ENCODE measurements around the gene MALAT1.
"Not testable (repeated sequence)": the region's sequence is repeated elsewhere in the genome, so short reads cannot be mapped to it uniquely, and the experiment has no call there.

MALAT1 gene

DNA sequence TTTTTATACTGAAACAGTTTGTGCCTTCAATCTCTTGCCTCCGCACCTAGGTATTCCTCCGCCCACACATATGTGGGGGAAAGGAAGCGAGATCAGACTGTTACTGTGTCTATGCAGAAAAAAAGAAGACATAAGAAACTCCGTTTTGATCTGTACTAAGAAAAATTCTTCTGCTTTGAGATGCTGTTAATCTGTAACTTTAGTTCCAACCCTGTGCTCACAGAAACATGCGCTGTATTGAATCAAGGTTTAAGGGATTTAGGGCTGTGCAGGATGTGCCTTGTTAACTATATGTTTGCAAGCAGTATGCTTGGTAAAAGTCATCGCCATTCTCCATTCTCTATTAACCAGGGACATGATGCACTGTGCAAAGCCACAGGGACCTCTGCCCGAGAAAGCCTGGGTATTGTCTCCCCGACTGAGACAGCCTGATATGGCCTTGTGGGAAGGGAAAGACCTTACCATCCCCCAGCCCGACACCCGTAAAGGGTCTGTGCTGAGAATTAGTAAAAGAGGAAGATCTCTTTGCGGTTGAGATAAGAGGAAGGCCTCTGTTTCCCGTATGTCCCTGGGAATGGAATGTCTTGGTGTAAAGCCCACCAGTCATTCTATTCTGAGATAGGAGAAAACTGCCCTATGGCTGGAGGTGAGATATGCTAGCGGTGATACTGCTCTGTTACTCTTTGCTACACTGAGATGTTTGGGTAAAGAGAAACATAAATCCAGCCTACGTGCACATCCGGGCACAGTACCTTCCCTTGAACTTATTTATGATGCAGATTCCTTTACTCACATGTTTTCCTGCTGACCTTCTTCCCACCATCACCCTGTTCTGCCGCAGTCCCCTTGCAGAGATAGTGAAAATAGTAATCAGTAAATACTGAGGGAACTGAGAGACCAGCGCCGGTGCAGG lies 24.1 kb downstream of the MALAT1 start:
- not testable (repeated sequence) for DNase-seq

DNA sequence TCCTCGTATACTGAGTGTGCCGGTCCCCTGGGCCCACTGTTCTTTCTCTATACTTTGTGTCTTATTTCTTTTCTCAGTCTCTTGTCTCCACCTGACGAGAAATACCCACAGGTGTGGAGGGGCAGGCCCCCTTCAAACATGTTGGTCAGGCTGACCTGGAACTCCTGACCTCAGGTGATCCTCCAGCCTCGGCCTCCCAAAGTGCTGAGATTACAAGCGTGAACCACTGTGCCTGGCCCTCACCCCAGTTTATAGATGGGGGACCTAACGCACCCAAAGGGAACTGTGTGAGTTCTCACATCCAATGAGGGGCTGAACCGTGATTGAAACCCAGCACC lies 24.8 kb downstream of the MALAT1 start:
- DNase-seq: not testable (repeated sequence)

DNA sequence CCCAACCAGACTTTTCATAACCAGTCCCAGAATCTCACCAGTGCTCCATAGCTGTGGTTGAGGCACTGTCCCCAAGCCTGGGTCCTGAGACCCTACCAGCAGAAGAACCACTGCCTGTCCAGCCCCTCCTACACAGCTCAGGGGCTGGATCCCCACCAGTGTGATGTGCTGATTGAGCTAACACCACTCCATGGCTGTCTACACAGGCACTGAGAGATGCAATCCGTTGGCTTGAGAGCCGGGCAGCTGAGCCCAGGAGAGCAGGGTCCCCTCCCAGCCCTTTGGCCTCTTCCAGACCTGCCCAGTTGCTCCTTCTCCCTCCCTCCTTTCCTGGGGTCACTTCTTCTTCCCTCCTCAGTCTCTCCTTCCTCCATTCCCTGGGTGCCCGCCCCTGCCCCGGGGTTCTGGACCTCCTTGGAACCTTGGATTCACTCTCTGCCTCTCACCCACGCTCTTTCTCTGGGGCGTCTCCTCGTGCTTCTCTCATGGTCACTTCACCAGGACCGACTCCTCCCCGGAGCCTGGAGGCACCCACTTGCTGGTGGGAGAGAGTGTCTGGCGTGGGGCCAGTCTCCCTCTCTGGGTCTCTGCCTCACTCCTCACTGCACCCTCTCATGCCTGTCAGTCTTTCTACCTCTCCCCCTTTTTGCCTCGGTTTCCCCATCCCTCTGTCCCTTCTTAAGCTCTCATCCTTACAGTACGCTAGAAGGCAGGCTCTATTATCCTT lies 25.3 kb downstream of the MALAT1 start:
- DNase-seq: no peak

DNA sequence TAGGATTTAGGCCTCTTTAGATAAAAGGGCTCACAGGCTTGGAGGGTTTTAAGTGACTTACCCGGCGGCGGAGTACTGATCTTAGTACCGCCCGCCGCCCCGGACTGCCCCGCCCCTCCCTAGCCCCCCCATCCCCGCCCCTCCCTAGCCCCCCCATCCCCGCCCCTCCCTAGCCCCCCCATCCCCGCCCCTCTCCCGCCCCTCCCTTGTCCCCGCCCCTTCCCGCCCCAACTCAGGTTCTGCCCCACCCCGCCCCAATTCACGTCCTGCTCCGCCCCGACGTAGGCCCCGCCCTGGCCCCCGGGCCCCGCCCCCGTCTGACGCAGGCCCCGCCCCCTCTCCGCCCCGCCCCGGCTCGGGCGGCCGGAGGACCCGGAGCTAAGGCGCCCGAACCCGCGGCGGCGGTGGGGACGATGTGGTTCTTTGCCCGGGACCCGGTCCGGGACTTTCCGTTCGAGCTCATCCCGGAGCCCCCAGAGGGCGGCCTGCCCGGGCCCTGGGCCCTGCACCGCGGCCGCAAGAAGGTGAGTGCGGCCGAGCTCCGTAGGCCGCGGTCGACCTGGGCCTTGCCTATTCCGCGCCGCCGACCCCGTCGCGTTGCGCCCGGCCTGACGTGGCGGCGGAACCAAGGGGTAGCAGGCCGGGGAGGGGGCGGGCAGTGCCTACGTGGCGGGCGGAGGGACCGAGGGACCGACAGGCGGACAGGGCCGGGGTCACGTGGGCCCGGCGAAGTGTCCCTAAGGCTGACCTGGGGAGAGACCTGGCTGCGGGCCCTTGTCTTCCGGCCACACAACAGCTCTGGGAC lies 26.1 kb downstream of the MALAT1 start, which contains the start of gene SCYL1:
TSS of gene SCYL1 (plus strand) at position 343 of the 805 bp plus-strand sequence. CDS start at position 414, 71 bp downstream.
- no peak for DNase-seq

DNA sequence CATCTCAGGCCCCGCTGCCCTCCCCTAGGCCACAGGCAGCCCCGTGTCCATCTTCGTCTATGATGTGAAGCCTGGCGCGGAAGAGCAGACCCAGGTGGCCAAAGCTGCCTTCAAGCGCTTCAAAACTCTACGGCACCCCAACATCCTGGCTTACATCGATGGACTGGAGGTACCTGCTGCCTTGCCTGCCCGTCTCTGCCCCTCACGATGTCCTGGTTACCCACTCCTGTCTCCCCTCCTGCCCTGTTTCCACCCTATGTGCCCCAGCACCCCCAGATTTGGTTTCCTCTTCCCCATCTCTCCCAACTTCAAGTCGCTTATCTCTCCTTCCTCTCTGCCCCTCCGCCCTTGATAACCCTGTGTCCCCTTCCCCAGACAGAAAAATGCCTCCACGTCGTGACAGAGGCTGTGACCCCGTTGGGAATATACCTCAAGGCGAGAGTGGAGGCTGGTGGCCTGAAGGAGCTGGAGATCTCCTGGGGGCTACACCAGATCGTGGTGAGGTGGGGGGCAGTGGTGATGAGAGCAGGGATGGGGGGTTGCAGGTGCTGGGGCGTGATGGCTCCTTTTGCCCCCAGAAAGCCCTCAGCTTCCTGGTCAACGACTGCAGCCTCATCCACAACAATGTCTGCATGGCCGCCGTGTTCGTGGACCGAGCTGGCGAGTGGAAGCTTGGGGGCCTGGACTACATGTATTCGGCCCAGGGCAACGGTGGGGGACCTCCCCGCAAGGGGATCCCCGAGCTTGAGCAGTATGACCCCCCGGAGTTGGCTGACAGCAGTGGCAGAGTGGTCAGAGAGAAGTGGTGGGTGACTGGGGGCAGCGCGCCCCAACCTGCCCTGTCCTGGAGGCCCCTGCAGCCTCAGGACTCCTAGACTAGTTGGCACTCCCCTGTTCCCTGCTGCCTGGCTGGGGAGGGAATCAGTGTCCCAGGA lies 27.0 kb downstream of the MALAT1 start:
- DNase-seq: no peak

DNA sequence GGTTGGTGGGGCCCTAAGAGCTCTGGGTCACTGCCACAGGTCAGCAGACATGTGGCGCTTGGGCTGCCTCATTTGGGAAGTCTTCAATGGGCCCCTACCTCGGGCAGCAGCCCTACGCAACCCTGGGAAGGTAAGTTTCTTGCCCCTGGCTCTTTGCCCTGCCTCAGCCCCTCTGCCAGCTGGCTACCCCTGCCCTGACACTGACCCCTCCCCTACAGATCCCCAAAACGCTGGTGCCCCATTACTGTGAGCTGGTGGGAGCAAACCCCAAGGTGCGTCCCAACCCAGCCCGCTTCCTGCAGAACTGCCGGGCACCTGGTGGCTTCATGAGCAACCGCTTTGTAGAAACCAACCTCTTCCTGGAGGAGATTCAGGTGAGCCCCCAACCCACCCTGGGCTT lies 27.9 kb downstream of the MALAT1 start:
- no peak for DNase-seq

DNA sequence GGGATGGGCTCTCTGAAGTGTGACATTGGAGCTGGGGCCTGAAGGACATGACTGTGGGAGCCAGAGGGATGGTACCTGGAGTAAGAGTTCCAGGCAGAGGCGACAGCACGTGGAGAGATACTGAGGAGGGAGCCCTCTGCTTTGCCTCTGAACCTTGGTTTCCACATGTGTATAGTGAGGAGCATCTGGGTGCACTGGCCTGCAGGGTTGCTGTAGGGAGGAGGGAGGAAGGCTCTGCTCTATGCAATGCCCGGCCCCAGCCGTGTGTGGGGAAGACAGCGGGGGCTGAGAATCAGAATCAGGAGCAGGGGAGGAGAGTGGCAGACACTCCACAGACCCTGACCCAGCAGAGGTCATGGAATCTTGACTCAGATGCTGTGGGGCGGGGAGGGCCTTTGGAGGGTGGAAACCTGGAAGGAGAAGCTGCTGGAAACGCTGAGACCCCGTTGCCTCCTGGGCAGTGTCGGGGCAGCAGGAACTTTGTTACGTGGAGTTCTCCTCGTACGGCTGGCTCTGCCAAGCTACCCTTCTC lies 30.0 kb downstream of the MALAT1 start:
- DNase-seq: no peak

DNA sequence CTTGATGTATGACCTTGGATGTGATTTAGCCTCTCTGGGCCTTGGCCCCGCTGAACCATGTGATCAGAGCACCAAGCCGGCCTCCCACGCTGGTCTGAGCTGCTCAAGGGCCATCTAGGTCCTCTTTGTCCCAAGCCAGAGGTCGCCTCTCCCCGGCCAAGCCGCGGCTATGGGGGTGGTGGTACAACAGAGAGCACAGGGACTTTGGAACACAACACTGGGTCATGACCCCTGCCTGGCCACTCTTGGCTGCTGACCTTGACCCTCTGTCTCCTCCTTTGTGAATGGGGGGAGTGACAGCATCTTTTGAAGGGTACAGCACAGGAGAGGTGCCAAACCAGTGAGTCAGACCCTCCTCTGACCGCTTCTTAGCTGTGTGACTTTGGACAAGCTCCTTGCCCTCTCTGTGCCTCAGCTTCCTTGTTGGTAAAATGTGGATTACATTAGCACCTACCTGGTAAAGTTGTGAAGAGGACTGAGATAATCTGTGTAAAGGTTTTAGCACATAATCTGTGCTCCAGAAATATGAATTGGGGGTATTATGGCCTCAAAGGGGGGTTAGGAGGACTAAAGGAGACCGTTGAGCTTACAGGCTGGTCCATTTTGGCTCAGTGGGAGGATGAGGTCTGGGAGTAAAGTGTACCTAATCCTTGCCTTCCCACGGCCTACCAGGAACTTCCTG lies 30.8 kb downstream of the MALAT1 start:
- DNase-seq: no peak

DNA sequence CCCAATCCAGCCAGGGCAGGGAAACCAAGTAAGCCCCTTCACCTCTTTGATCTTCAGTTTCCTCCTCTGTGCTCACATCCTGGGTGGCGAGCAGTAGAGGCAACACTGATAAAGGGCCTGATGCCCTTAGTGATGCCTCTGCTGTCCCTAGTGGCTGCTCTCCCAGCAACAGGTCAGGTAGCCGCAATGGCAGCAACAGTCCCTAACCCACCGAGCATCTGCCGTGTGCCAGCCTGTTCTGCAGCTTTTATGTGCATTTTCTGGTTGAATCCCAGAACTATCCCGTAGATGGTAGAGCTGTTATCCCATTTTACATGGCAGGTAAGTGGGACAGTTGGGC lies 31.3 kb downstream of the MALAT1 start:
- no peak for DNase-seq

DNA sequence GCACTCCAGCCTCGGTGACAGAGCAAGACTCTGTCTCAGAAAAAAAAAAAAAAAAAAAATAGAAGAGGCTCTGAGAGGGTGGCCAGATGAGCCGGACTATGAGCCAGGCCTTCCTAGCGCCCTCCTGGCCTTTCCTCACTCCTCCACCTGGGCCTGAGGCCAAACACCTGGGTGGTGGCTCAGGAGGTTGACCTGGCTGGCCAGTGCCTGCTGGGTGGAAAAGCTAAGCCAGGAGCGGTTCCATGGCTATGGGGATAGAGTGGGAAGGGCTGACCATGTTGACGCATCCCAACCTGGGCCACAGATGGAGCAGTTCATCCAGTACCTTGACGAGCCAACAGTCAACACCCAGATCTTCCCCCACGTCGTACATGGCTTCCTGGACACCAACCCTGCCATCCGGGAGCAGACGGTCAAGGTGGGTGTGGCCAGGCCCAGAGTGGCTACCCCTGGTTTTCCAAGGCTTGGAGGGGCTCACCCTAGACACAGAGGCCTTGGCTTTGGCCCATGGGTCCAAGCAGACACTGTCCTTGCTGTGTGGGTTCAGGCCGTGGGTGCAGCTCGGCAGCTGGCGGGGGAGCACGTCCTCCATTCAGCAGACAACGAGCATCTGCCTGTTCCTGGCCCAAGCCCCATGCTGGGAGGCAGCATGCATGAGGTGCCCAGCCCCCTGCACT lies 33.7 kb downstream of the MALAT1 start:
- DNase-seq: no peak

DNA sequence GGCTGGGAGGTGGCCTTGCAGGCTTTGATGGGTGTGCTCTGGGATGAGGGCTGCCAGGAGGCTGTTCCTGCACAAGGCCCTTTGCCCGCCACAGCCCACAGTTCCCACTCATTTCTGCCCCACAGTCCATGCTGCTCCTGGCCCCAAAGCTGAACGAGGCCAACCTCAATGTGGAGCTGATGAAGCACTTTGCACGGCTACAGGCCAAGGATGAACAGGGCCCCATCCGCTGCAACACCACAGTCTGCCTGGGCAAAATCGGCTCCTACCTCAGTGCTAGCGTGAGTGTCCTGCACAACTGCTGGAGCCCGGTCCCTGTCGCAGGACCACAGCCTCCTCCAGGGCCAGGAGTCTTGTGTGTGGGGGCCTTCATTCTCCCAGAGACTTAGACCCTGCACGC lies 36.3 kb downstream of the MALAT1 start:
- DNase-seq: no peak

DNA sequence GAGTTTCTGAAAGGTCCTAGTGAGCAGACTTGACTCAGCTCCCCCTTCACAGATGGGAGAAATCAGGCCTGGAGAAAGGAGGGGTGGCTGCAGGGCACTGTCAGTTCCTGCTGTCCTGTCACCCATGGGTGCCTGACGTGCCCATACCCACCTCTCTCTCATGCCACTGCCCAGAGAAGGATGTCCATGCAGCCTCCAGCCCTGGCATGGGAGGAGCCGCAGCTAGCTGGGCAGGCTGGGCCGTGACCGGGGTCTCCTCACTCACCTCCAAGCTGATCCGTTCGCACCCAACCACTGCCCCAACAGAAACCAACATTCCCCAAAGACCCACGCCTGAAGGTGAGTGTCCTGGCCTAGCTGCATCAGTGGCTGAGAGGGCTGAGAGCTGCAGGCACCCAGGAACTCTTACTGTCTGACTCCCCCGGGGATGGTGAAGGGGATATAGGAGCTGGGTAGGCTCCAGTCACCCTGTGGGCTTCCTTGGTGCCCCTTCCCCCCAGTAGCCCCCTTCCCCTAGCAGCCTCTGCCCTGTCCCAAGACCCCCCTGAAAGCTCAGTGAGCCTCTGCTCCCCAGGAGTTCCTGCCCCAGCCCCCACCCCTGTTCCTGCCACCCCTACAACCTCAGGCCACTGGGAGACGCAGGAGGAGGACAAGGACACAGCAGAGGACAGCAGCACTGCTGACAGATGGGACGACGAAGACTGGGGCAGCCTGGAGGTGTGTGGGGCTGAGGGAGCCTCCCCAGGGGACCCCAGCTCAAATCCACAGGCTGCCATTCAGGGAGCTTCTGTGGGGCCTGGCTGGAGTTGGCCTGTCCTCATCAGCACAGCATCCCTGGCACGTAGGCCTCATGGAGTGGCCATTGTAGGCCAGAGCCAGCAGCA lies 37.8 kb downstream of the MALAT1 start:
- DNase-seq: no peak

DNA sequence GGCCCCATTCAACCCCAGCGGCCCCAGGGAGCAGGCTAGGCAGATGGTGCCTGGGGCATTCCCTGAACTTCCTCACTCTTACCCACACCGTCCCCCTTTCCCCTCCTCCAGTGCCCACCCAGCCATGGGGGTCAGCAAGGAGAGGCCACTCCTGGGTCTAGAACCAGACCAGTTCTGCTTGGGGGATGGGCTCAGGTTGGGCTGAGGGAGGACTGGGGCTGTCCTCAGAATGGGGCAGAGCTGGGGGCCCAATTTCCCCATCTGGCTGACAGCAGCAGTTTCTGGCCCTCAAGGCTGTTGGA lies 38.4 kb downstream of the MALAT1 start:
- DNase-seq: no peak

DNA sequence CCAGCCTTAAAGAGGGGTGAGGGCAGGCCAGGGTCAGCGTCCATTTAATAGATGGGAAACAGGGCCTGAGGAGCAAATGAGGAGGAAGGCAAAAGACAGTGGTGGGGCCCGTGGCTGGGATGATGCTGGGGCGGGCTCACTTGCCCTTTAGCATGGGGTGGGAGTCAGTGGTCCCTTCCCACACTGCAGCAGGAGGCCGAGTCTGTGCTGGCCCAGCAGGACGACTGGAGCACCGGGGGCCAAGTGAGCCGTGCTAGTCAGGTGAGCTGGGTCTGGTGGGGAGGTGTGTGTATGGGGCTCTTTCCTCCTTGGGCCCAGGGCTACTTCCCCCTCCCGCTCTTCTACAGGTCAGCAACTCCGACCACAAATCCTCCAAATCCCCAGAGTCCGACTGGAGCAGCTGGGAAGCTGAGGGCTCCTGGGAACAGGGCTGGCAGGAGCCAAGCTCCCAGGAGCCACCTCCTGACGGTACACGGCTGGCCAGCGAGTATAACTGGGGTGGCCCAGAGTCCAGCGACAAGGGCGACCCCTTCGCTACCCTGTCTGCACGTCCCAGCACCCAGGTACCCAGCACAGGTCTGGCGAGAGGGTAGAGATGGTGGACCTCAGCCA lies 38.9 kb downstream of the MALAT1 start:
- DNase-seq: no peak

DNA sequence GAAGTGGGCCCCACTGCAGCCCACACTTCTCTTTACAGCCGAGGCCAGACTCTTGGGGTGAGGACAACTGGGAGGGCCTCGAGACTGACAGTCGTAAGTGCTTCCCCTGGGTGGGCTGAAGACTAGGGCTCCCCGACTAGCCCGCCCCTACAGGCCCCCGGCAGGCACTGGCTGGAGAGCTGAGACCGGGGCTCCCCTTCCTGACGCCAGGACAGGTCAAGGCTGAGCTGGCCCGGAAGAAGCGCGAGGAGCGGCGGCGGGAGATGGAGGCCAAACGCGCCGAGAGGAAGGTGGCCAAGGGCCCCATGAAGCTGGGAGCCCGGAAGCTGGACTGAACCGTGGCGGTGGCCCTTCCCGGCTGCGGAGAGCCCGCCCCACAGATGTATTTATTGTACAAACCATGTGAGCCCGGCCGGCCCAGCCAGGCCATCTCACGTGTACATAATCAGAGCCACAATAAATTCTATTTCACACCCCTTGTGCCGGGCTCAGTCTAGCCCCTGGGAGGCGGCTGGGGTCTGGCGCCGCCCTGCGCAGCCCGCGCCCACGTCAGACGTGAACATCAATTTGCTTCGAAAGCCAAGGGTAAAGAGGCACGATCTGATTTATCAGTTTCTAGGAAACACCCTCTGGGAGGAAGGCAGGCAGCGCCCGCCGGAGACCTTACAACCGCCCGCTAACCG lies 39.5 kb downstream of the MALAT1 start:
- DNase-seq: no peak

DNA sequence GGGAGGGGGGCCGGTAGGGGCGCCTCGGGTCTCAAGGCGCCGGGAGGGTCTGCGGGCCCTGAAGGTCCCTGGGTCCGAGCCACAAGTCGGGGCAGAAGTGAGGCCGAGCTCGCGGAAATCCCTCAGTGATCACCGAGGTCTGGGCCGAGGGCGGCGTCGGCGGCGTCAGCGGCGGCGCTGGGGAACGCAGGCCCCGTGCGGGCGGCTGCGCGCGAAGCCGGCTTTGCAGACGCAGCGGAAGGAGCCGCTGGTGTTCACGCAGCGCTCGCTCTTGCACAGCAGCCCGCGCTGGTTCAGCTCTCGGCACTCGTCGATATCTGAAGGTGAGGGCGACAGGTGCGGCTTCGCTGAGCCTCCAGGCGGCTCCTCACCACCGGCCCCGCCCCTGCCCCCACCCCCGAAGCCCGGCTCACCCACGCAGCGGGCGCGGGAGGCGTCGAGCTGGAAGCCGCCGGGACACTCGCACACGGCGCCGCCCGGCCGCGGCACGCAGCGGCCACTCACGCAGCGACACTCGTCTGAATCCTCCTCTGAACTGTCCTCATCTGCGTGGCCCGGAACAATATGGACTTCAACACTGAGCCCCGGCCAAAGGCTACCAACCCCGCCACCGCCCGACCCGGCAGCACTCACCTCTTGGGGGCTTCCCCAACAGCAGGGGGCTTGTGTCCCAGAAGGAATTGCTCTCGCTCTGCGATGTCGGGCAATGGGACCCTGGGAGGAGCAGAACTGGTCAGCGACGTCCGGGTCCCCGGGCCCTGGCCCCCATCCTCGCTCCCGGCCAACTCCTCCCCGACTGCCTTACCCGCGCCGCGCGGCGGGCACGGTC lies 40.3 kb downstream of the MALAT1 start:
- DNase-seq: no peak

DNA sequence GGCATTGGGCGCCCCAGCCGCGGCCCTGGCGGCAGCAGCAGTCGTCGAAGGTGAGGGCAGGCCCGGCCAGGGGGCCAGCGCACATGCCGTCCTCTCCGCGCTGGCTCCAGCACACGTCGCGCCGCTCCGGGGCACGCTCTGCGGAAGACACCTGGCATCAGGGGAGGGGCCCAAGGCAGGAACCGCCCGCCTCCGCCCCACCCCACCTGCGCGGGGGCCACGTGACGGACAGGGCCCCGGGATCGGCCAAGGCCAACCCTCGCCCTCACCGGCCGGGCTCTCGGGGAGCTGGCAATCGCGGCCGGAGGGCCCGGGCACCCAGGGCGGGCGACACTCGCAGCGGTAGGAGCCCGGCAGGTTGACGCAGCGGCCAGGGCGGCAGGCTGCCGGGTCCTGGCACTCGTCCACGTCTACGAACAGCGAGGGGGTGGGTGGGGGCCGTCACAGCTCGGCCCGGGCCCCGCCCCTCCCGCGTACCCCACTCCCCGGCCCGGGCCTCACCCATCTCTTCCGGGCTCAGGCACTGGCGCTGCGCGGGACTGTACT lies 41.0 kb downstream of the MALAT1 start:
- peak; percentile 21 for DNase-seq

Measured in NCI-H2029 treated with DMSO at 0.1 percent for 48 hours (cell line).